Peyer's patch (tissue), 4 donors: ENCODE measurements around the gene ADCY2.

ENCODE experiments used
- CTCF ChIP-seq, 6 experiments: fragments of 450-650 bp in 4 of 6; fragments of 200-600 bp in 2 of 6; sonication (generic) in 1 of 6; IDR thresholded peaks; one replicate each; pipeline ENCODE4 v1.5.1; 2017 to 2019; ENCODE audit warnings: antibody characterized with exemption in 6 of 6, mild to moderate bottlenecking in 3 of 6, moderate library complexity in 1 of 6
- POLR2A ChIP-seq, 2 donors: fragments of 450-650 bp; IDR thresholded peaks; one replicate each; pipeline ENCODE4 v1.5.1; 2017; ENCODE audit warnings: antibody characterized with exemption in 2 of 2, mild to moderate bottlenecking in 2 of 2, moderate library complexity in 2 of 2

DNA sequence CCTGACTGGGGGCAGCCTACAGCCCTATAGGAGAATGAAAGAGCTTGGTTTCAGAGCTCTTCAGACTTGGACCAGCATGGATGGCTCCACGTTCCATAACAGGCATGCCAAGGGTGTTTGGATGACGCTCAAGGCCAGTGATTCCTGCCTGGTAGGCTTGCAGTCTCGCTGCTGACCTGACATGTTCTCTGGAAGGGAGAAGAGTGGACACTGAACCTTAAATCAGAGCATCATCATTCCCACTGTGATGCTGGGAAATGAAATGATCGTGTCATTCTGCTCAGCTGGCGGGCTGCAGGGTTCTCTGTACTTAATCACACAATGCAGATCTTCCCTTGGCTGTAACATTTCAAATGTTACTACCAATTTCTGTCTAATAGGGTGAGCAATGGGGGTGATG, 398.0 kb downstream of the ADCY2 start:
- TF ChIP-seq CTCF (IDR thresholded peaks at IDR 0.05) (no peak), POLR2A (IDR thresholded peaks at IDR 0.05) (no peak)
